Measurements from ENCODE around the gene PAOX. TPM values are rescaled to one million over a fixed set of nuclear protein-coding genes. Genes with fewer than 3 reads are reported as not detected.

PAOX gene
- total and polyA plus RNA-seq, 9 of the 15 experiments (the other 6 are each of a cell fraction or from before 2014, with no cell fraction given), result 0.80 to 6.4 (median 2.6) TPM

DNA sequence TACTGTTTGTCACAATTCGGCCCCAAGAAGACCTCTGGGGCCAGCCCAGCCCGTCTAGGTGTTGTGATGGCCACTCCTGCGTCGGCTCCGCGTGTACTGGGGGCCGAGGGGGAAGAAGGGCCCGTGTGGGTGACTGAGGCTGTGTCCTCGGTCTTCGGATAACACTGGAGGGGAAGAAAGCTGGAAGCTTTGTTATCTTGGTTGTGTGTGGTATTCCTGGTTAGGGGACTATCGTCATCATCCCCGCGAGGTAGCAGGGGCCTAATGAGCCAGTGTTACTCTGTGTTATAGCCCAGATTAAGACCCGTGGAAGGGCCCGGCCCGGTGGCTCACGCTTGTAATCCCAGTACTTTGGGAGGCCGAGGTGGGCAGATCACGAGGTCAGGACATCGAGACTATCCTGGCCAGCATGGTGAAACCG, 15.7 kb downstream of the PAOX start:
- H3K36me3 ChIP-seq (ENCODE audit: control insufficient read depth, insufficient read depth, low read length), result peaks cover 32% of the 10 kb centered on the region; the same call in 1 of the 3 replicates
- 2% methylated on average over 18 of the region's 21 CpGs for WGBS (ENCODE audit: insufficient coverage, low coverage, missing lambda C conversion rate)
- ChIA-PET POLR2A (no interaction called here), CTCF (ENCODE audit: low intra/inter-chr PET ratio) (no interaction called here)
- intact Hi-C loops (cut with micrococcal nuclease), result loop anchor here (5.0 to 10.0 kb wide), 2 partner anchors 38 to 70 kb away; partner anchors contain the start of gene FUOM
- DNase-seq (ENCODE audit: extremely low read depth in 1 of 4, low spot score in 3 of 4) (peak; percentile 20 to 46 (median 25)), ATAC-seq (peak; percentile 46), FAIRE-seq (peak; percentile 72)
- BruUV-seq (replicated peaks), result TSS peak; percentile 52
- H2AFZ ChIP-seq (ENCODE audit: low read depth, low read length), result peak overlapping the region; percentile 63; the same call in 1 of the 2 replicates
- no peaks in the 10 kb centered on the region for H4K20me1 ChIP-seq (replicated peaks; ENCODE audit: control insufficient read depth, insufficient read depth, low read length)
- peak overlapping the region; percentile 98 for H3K27ac ChIP-seq (ENCODE audit: extremely low read depth, low read depth, low read length)
- no peaks in the 10 kb centered on the region for H3K9me3 ChIP-seq (replicated peaks; ENCODE audit: control insufficient read depth, insufficient read depth, low read depth, low read length)
- in situ Hi-C loops (cut with MboI), result no loop called here
- peak overlapping the region; percentile 90 to 99 for H3K9ac ChIP-seq (ENCODE audit: insufficient read depth in 1 of 2, low read depth in 2 of 2, low read length in 2 of 2)
- H3K9me1 ChIP-seq (ENCODE audit: control insufficient read depth, insufficient read depth, low read length), result no peaks in the 10 kb centered on the region
- H3K4me1 ChIP-seq (replicated peaks in 1 of 2; ENCODE audit: control insufficient read depth in 2 of 2, insufficient read depth in 2 of 2, low read length in 2 of 2), result peaks cover 17 to 55% of the 10 kb centered on the region in 2 experiments
- H3K4me3 ChIP-seq, result peak overlapping the region; percentile 66
- H3K27me3 ChIP-seq (ENCODE audit: control insufficient read depth in 2 of 2, insufficient read depth in 2 of 2, low read length in 2 of 2), result no peaks in the 10 kb centered on the region
- peaks cover 20% of the 10 kb centered on the region for H3K79me2 ChIP-seq (ENCODE audit: control insufficient read depth, insufficient read depth, low read length)
- peak overlapping the region; percentile 87 for H3K4me2 ChIP-seq (ENCODE audit: insufficient read depth, low read length)
- no peak for TF ChIP-seq POLR3G (IDR thresholded peaks at IDR 0.05; ENCODE audit: extremely low read depth, insufficient read length, insufficient replicate concordance)
- TF ChIP-seq, protein P1, sequence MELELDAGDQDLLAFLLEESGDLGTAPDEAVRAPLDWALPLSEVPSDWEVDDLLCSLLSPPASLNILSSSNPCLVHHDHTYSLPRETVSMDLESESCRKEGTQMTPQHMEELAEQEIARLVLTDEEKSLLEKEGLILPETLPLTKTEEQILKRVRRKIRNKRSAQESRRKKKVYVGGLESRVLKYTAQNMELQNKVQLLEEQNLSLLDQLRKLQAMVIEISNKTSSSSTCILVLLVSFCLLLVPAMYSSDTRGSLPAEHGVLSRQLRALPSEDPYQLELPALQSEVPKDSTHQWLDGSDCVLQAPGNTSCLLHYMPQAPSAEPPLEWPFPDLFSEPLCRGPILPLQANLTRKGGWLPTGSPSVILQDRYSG (tag; conservative IDR thresholded peaks at IDR 0.05; ENCODE audit: low read depth), result 0 out of 2 replicates have a peak, but pooled peaks have one; percentile 21
- no peak for TF ChIP-seq SMAD2 (IDR thresholded peaks at IDR 0.05; ENCODE audit: low read depth, low read length)
- no peak for TF ChIP-seq FOS (IDR thresholded peaks at IDR 0.05; ENCODE audit: extremely low read depth, insufficient read length)
- peak; percentile 17; the same call in 1 of the 2 replicates for TF ChIP-seq CREM (IDR thresholded peaks at IDR 0.05; ENCODE audit: low read depth)
- no peak for TF ChIP-seq HNRNPL (IDR thresholded peaks at IDR 0.05; ENCODE audit: low read depth, low read length)
- TF ChIP-seq, protein P2, sequence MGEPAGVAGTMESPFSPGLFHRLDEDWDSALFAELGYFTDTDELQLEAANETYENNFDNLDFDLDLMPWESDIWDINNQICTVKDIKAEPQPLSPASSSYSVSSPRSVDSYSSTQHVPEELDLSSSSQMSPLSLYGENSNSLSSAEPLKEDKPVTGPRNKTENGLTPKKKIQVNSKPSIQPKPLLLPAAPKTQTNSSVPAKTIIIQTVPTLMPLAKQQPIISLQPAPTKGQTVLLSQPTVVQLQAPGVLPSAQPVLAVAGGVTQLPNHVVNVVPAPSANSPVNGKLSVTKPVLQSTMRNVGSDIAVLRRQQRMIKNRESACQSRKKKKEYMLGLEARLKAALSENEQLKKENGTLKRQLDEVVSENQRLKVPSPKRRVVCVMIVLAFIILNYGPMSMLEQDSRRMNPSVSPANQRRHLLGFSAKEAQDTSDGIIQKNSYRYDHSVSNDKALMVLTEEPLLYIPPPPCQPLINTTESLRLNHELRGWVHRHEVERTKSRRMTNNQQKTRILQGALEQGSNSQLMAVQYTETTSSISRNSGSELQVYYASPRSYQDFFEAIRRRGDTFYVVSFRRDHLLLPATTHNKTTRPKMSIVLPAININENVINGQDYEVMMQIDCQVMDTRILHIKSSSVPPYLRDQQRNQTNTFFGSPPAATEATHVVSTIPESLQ (CRISPR knock-in tag; IDR thresholded peaks at IDR 0.05), result no peak
- no peak for TF ChIP-seq PURB (CRISPR knock-in tag; IDR thresholded peaks at IDR 0.05; ENCODE audit: low read depth)
- no peak for TF ChIP-seq TAF1 (IDR thresholded peaks at IDR 0.05; ENCODE audit: control insufficient read depth, extremely low read depth, insufficient read depth, low read length, severe bottlenecking)
- TF ChIP-seq, protein P3, sequence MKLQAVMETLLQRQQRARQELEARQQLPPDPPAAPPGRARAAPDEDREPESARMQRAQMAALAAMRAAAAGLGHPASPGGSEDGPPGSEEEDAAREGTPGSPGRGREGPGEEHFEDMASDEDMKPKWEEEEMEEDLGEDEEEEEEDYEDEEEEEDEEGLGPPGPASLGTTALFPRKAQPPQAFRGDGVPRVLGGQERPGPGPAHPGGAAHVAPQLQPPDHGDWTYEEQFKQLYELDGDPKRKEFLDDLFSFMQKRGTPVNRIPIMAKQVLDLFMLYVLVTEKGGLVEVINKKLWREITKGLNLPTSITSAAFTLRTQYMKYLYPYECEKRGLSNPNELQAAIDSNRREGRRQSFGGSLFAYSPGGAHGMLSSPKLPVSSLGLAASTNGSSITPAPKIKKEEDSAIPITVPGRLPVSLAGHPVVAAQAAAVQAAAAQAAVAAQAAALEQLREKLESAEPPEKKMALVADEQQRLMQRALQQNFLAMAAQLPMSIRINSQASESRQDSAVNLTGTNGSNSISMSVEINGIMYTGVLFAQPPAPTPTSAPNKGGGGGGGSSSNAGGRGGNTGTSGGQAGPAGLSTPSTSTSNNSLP (IDR thresholded peaks at IDR 0.05; ENCODE audit: borderline replicate concordance, low read depth, low read length), result no peak
- TF ChIP-seq MCM2 (IDR thresholded peaks at IDR 0.05; ENCODE audit: low read depth), result no peak
- no peak for TF ChIP-seq RBM14 (IDR thresholded peaks at IDR 0.05; ENCODE audit: borderline replicate concordance, insufficient read depth, low read depth, low read length)
- TF ChIP-seq, protein P4, sequence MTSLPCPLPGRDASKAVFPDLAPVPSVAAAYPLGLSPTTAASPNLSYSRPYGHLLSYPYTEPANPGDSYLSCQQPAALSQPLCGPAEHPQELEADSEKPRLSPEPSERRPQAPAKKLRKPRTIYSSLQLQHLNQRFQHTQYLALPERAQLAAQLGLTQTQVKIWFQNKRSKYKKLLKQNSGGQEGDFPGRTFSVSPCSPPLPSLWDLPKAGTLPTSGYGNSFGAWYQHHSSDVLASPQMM (CRISPR knock-in tag; IDR thresholded peaks at IDR 0.05), result no peak
- no peak for TF ChIP-seq EHMT2 (IDR thresholded peaks at IDR 0.05)
- TF ChIP-seq POLR2B (IDR thresholded peaks at IDR 0.05; ENCODE audit: low read depth, partially characterized antibody), result no peak
- TF ChIP-seq SNIP1 (IDR thresholded peaks at IDR 0.05; ENCODE audit: low read depth), result no peak
- TF ChIP-seq PCBP2 (IDR thresholded peaks at IDR 0.05; ENCODE audit: low read depth, low read length, poor library complexity, severe bottlenecking), result no peak

Measured in K562 (cell line).